ENCODE measurements around the gene TULP4. TPM values are rescaled to one million over a fixed set of nuclear protein-coding genes. Genes with fewer than 3 reads are reported as not detected.

Gene TULP4
- total RNA-seq (2014; rRNA removed; shearing (Covaris generic)): 24.9 and 27.8 TPM in 2 replicates
- 7.9 and 10.6 TPM in 2 replicates for polyA plus RNA-seq (2015; cell fraction: cytosol; rRNA removed)
- polyA plus RNA-seq (2015; cell fraction: nucleus; rRNA removed): 12.3 and 13.8 TPM in 2 replicates

GRCh38 chr6:158312165-158312564, at the start of gene TULP4:
TULP4 (plus strand) TSS chr6:158312465; CDS start chr6:158314017, 1,552 bp downstream.
- DNase-seq (ENCODE audit: low read depth): no peak

DNA sequence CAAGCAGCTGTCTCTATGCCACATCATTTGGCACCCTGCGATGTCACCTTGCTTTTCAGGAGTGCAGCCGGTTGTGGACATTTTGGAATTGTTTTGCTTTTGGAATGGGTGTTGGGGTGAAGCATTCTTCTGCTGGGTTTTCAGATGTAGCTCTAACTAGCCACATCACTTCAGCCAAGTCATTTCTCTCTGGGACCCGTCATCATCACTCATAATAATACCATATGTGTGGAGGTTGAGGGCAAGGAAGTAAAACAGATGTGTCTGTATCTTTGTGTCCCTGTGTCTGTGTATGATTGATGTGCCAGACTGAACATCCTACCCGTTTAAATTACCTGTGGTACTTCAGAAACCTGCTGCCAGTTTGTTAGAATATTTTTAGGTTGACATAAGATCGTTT, 49.5 kb upstream of the TULP4 start:
- DNase-seq (ENCODE audit: low read depth): no peak

- DNase-seq (ENCODE audit: low read depth): no peak
Observed at GRCh38 chr6:158264180-158264579, 48.1 kb upstream of the TULP4 start.

DNA sequence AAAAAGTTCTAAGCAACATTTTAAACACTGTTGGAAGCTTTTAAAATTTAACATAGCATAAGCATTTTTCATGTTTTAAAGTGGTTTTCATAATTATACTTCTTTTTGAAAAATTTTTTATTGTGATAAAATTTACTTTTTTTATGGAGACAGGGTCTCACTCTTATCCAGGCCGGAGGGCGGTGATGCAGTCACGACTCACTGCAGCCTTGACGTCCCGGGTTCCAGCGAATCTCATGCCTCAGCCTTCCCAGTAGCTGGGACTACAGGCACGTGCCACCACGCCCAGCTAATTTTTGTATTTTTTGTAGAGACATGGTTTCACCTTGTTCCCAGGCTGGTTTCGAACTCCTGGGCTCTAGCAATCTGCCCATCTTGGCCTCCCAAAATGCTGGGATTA, 46.1 kb upstream of the TULP4 start:
- DNase-seq (ENCODE audit: low read depth): peak; percentile 58

GRCh38 chr6:158268361-158269147, 43.7 kb upstream of the TULP4 start:
- DNase-seq (ENCODE audit: low read depth): no peak

- DNase-seq (ENCODE audit: low read depth): no peak
Observed at GRCh38 chr6:158269657-158270056, 42.6 kb upstream of the TULP4 start.

DNA sequence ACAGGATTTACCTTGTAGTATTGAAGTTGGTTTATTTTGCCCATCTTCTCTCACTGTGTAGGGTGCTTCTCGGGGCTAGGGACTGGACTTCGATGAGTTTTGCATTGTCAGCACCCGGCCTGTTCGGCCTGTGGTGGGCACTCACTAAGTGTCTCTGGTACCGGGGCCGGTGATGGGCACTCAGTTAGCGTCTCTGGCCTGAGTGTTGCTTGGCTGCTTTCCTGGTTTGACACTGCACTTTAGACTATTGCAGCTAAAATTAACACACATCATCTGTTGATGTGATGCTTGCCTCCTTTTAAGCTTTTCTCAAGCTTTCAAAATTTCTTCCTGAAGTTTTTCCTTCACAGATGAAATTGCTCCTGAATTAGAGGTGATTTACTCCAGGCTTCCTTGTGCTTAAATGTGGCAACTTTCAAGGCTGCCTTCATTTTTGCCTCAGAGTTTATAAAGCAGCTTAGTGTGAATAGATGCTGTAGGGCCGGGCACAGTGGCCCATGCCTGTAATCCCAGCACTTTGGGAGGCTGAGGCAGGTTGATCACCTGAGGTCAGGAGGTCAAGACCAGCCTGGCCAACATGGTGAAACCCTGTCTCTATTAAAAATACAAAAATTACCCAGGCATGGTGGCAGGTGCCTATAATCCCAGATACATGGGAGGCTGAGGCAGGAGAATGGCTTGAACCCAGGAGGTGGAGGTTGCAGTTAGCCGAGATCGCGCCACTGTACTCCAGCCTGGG, 41.7 kb upstream of the TULP4 start:
- DNase-seq (ENCODE audit: low read depth): no peak

DNA sequence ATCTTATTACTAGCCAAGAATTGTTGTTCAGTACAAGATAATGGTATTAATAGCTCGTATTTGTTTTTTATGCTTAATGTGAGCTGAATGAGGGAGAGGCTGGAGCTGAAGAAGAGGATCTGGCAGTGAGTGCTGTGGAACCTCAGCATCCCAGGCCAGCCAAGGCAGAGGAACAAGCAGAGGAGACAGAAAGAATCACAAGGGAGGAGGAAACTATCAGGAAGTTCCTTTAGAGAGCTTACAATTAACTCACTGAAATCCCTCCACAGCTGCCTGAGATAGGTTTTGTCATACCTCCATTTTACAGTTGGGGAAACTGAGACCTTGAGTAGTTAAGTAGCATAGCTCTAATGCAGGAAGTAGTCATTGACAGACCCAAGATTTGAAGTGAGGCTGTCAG, 39.9 kb upstream of the TULP4 start:
- no peak for DNase-seq (ENCODE audit: low read depth)

DNA sequence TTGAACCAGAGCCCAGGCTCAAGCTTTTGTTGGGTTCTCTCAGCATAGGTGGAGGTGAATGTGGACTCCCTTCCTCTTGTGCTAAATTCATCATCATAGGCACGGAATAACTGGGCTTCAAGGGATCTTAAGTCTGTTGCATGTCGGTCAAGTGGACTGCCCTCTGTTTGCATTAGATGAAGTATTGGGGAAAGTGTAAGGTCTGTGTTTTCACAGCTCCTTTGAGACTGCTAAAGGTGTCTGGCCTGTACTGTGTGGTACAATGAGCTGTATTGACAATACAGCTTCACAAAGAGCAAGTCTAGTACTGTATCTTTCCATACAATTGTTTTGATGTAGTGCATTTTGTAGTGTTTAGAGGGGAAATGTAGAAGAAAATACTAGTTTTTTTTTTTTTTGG, 34.3 kb upstream of the TULP4 start:
- DNase-seq (ENCODE audit: low read depth): no peak

DNA sequence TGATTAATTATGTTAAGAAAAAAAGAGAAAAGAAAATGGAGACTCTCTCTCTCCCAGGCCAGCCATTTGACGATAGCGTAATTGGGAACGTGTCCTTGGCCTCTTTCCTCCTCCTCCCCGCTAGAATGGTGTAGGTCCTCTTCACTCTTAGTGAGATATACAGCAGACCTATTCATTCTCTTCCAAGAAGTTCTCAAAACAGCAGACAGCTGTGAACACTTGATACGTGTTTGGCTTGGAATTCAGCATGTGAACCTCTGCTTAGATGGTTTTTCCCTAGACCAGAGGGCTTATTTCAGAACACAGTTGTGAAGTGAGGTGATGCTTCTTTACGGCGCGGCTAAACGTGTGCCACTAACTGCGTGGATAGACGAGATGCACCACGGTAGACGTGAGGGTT, 32.6 kb upstream of the TULP4 start:
- DNase-seq (ENCODE audit: low read depth): no peak

DNA sequence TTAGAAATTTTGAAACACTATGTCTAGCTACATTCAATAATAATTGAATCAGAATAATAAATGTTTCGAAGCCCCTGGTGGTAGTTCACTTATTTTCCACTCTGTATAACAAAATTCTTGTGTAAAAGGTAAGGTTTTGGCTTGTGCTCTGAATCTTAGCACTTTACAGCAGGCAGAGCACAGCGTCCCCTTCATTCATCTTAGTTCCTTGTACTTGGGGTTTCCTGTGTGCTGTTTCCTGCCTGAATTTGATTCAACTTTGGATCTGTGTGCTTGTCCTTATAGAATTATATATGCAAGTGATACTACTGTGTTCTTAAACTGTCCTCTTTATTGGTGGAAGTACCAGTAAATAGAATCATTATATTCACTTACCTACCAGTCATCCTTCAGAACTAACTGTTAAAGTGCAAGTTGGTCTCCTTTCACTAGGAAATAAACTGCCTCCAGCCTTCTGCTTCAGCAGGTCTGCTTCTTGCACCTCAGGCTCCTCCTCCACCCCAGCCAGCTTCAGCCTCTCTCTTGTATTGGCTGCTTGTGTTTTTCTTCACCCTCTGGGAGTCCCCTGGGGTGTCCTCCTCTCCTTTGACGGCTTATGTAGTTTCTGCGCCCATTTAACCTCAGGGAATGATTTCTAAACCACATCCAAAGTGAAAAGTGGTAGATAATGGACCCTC, 28.8 kb upstream of the TULP4 start:
- no peak for DNase-seq (ENCODE audit: low read depth)

DNA sequence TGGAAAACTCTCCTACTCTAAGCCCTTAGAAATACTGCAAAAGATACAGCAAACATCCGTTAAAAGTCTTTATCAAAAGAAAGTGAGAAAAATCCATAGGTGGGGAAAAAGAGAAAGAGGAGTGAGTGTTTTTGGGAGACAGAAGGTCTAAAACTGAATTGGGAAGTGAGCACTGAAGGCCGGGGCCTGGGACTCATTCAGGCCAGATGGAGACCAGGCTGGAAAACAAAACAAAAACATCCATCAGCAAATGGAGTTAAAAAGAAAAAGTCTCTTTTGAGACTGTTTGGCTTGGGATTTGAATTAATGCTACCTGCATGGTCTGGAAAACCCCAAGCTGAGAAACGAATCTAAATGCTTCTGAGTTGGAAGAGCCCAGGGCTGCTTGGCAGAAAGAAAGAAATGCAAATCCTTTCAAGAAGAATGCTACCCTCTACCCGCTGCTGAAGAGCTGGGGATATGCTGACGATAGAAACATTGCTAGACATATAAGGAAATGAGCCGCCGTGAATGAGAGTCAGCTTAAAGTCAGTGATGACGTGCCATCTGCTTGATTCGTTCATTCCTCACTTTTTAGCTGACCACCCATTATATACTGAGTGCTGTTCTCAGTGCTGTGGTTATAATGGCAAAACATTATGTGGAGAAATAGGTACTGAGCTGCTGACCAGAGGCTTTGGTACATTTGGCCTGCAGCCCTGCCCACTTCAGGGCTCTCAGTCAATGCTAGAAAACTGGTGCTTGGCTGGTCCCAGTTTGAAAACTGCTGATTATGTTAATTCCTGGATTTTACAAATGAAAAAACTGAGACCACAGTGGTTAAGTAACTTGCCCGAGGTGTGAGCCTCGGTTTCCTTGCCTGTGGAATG, 28.0 kb upstream of the TULP4 start:
- no peak for DNase-seq (ENCODE audit: low read depth)

DNA sequence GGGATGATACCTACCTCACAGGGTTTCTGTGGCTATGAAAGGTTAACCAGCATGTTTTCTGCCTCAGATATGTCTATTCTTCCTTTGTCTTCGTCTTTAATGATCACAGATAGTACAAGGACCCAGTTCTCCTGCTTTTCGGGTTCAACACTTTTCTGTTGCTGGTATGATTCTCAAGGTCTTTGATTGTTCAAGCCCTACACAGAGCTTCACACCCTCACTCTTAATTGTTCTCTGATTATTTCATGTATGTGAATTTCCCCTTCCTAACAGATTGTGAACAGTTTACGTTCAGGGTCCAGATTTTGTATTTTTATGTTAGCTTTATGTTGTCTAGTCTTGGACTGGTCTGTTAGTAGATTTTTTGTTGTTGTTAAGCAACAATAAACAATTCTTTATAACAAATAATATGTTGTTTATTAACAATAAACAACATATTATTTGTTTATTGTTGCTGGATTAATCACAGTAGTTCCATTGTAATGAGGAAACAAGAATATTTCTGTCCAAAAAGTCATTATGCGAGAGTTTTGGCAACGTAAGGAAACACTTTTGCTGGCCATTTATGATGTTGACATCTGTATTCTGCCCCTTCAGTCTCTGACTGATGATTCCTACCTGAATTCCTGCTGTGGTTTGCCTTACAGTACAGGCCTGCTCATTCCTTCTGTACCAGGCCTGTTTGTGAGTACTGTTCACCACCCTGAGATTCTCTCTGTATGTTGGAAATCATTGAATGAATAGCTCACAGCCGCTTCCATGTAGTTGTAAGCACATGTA, 27.2 kb upstream of the TULP4 start:
- no peak for DNase-seq (ENCODE audit: low read depth)

DNA sequence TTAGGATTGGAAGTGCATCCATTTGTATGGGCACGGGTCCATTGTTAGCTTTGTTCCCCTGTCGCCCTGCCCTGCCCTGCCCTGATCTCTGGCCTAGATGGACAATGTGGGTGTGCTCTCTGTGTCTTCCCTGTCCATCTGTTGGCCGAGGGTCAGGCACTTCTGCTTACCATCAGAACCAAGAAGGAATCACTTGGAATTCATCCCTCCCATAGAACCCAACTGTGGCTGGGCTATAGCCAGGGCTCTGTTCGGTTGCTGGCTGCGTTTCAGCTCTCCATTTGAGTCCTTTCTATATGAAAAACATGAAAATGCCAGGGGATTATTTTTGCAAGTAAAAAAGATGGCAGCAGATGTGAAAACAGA, 26.6 kb upstream of the TULP4 start:
- no peak for DNase-seq (ENCODE audit: low read depth)

DNA sequence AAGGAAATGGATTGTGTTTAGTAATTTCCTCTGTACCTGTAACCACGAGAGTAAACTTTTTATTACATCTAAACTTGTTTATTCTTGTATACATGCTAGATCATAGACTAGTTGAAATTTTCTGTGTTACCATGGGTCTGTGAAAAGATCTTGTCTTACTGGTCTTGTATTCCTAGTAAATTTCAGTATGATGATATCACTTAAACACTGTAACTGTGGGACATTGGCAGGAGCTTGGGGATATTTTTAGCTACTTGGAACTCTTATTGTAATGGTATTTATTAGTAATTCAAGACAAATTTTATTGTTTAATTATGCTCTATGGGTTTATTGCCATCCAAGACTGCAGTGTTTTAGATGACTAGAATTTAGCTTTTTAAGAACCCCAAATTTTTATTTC, 25.9 kb upstream of the TULP4 start:
- no peak for DNase-seq (ENCODE audit: low read depth)

DNA sequence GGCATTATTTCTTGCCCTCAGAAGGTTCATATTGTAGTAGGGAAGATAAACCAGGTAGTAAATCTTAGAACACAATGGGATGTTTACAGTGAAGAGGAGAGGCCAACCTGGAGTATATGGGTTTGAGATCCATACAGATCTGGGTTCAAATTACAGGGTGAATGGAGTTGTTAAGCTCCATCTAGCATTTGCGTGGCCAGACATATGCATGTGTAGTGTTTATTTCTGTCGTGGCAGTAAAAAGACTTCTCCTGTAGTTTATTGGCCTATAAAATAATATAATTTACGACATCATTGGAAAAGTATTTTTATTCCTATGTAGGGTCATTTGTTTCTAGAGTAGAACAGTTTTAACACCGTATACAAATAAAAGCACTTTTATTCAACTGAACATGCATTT, 25.2 kb upstream of the TULP4 start:
- DNase-seq (ENCODE audit: low read depth): no peak

- no peak for DNase-seq (ENCODE audit: low read depth)
Observed at GRCh38 chr6:158290040-158290439, 22.2 kb upstream of the TULP4 start.

- DNase-seq (ENCODE audit: low read depth): no peak
Observed at GRCh38 chr6:158290659-158291058, 21.6 kb upstream of the TULP4 start.

GRCh38 chr6:158292016-158292415, 20.2 kb upstream of the TULP4 start:
- DNase-seq (ENCODE audit: low read depth): no peak

- no peak for DNase-seq (ENCODE audit: low read depth)
Observed at GRCh38 chr6:158293122-158293521, 19.1 kb upstream of the TULP4 start.
